Smooth muscle cell (in vitro differentiated cells): ENCODE results near the gene SLC1A4. TPM values are rescaled to one million over a fixed set of nuclear protein-coding genes. Genes with fewer than 3 reads are reported as not detected.

Experiments used
- DNase-seq: peaks from one replicate; lab custom pipeline; 2025; ENCODE audit not compliant: unreplicated experiment; lab: John Stamatoyannopoulos, UW
- H2AFZ ChIP-seq: fragments of 200-600 bp; sonication (generic); 2 replicates; pipeline ENCODE4 v1.6.0; 2016; ENCODE audit warnings: antibody characterized with exemption, low read depth, mild to moderate bottlenecking
- H3F3A ChIP-seq: fragments of 200-600 bp; sonication (generic); 2 replicates; pipeline ENCODE4 v1.6.0; 2017; ENCODE audit warnings: antibody characterized with exemption, low read depth
- H3K27ac ChIP-seq: fragments of 200-600 bp; sonication (generic); 2 replicates; pipeline ENCODE4 v1.5.1; 2016; ENCODE audit warnings: low read depth, mild to moderate bottlenecking
- H3K27me3 ChIP-seq: fragments of 200-600 bp; sonication (generic); 2 replicates; pipeline ENCODE4 v1.6.1; 2016; ENCODE audit warnings: low read depth, mild to moderate bottlenecking
- H3K36me3 ChIP-seq: fragments of 200-600 bp; sonication (generic); 2 replicates; pipeline ENCODE4 v1.5.1; 2016; ENCODE audit warnings: low read depth
- H3K4me1 ChIP-seq: fragments of 200-600 bp; sonication (generic); 2 replicates; pipeline ENCODE4 v1.5.1; 2016; ENCODE audit warnings: low read depth
- H3K4me2 ChIP-seq: fragments of 200-600 bp; sonication (generic); 2 replicates; pipeline ENCODE4 v1.6.0; 2016; ENCODE audit warnings: mild to moderate bottlenecking
- H3K4me3 ChIP-seq: fragments of 200-600 bp; sonication (generic); 2 replicates; pipeline ENCODE4 v1.5.1; 2016; ENCODE audit warnings: mild to moderate bottlenecking
- H3K79me2 ChIP-seq: fragments of 200-600 bp; sonication (generic); 2 replicates; pipeline ENCODE4 v1.6.0; 2016; ENCODE audit warnings: low read depth, mild to moderate bottlenecking
- H3K9ac ChIP-seq: fragments of 200-600 bp; sonication (generic); 2 replicates; pipeline ENCODE4 v1.6.0; 2016; ENCODE audit warnings: low read depth
- H3K9me3 ChIP-seq: fragments of 200-600 bp; sonication (generic); replicated peaks from 2 replicates; pipeline ENCODE4 v1.5.1; 2016; ENCODE audit warnings: low read depth
- H4K20me1 ChIP-seq: fragments of 200-600 bp; sonication (generic); 2 replicates; pipeline ENCODE4 v1.6.0; 2016; ENCODE audit warnings: low read depth
- CTCF ChIP-seq: fragments of 200-600 bp; sonication (generic); IDR thresholded peaks from 2 replicates; pipeline ENCODE4 v1.5.1; 2017; ENCODE audit warnings: borderline replicate concordance, mild to moderate bottlenecking, antibody characterized with exemption; ENCODE audit not compliant: insufficient read depth, poor library complexity, severe bottlenecking
- WGBS: methylation state at CpG from one replicate; pipeline ENCODE4 v1.1.7; 2016; ENCODE audit warnings: low lambda C conversion rate; 5-methylcytosine and 5-hydroxymethylcytosine counted together
- polyA plus RNA-seq: library from polyadenylated mRNA; unstranded; fragments of >200 nt; fragmentation: Nextera tagmentation; extraction: Ambion mirVana; gene quantifications from 2 replicates; pipeline ENCODE4 v1.2.1, GENCODE V29; 2016
- total RNA-seq: library from RNA; depleted of rRNA; stranded (reverse); fragments of >200 nt; gene quantifications from 2 replicates; pipeline ENCODE4 v1.2.3, GENCODE V29; 2014

The SLC1A4 gene
- total and polyA plus RNA-seq, 2 experiments from 2014 or later: 14.2 to 16.9 TPM

DNA sequence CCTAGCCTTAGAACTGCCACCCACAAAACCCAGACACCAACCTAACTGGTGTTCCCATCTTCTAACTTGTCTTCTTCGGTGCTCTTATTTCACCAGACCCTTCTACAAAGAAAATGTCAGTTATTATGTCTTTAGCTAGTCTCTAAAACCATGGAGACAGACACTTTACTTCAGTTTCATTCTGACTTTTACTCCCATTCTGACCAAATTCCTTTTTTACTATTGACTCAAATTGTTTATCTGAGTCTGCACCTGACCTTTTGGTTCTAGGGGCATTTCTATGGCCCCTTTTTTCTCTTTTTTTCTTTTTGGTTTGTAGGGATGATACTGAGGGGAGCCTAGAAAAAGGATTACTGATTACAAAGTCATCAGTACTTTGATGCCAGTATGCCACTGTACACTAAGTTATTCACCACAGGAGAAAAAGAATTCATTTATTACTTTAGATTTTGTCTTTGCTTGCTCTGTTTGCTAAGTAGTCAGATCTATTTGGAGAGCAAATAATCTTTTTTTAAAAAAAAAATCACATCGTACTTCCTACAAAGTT, 6.8 kb upstream of the SLC1A4 start:
- no peak overlapping the region for H3K27ac ChIP-seq
- no peaks in the 10 kb centered on the region for H3K4me1 ChIP-seq
- 85% methylated on average over 2 of the region's 2 CpGs for WGBS
- no peaks in the 10 kb centered on the region for H3K9me3 ChIP-seq
- DNase-seq: no peak
- no peaks in the 10 kb centered on the region for H3K36me3 ChIP-seq
- no peaks in the 10 kb centered on the region for H3F3A ChIP-seq
- H3K79me2 ChIP-seq: no peaks in the 10 kb centered on the region
- H4K20me1 ChIP-seq: no peaks in the 10 kb centered on the region
- no peak overlapping the region for H3K4me2 ChIP-seq
- H3K27me3 ChIP-seq: no peaks in the 10 kb centered on the region
- H3K9ac ChIP-seq: no peak overlapping the region
- no peak overlapping the region for H3K4me3 ChIP-seq
- no peak overlapping the region for H2AFZ ChIP-seq
- TF ChIP-seq CTCF: no peak

GRCh38 chr2:64982932-64983331, 6.3 kb upstream of the SLC1A4 start:
- WGBS: 89% methylated on average over 2 of the region's 2 CpGs

DNA sequence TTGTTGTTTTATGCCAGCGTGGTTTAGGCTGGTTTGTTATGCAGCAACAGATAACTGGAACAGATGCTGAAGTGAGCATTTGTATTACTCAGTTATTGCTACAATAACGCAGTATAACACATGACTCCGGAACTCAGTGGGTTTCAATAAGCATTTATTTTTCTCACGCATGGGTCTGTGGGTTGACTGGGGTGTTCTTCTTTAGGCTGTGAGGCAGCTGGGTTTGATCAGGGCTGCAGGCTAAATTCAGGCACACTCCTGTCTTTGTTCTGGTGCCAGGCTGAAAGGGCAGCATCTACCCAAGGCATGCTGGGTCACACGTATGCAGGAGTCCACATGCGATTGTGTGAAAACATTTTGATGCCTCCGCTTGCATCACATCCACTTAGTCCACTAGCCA, 3.8 kb upstream of the SLC1A4 start:
- H4K20me1 ChIP-seq: peaks cover 5% of the 10 kb centered on the region
- H3K9me3 ChIP-seq: no peaks in the 10 kb centered on the region
- no peak for DNase-seq

More at GRCh38 chr2:64982932-64983331, 6.3 kb upstream of the SLC1A4 start:
- no peak overlapping the region for H3K27ac ChIP-seq
- DNase-seq: no peak
- TF ChIP-seq CTCF: no peak
- H4K20me1 ChIP-seq: no peaks in the 10 kb centered on the region
- H3K4me2 ChIP-seq: no peak overlapping the region
- H3K79me2 ChIP-seq: no peaks in the 10 kb centered on the region
- no peaks in the 10 kb centered on the region for H3K36me3 ChIP-seq
- no peak overlapping the region for H2AFZ ChIP-seq
- H3K9me3 ChIP-seq: no peaks in the 10 kb centered on the region
- no peaks in the 10 kb centered on the region for H3F3A ChIP-seq
- no peaks in the 10 kb centered on the region for H3K27me3 ChIP-seq
- peaks cover 4% of the 10 kb centered on the region for H3K4me1 ChIP-seq
- no peak overlapping the region for H3K4me3 ChIP-seq
- no peak overlapping the region for H3K9ac ChIP-seq

More for the DNA sequence above, 3.8 kb upstream of the SLC1A4 start:
- no peak overlapping the region for H2AFZ ChIP-seq
- no peaks in the 10 kb centered on the region for H3F3A ChIP-seq
- H3K79me2 ChIP-seq: peaks cover 6% of the 10 kb centered on the region
- no peaks in the 10 kb centered on the region for H3K27me3 ChIP-seq
- no peak overlapping the region for H3K9ac ChIP-seq
- no peaks in the 10 kb centered on the region for H3K36me3 ChIP-seq
- 95% methylated on average over 7 of the region's 7 CpGs for WGBS
- no peak overlapping the region for H3K4me3 ChIP-seq
- peaks cover 13% of the 10 kb centered on the region for H3K4me1 ChIP-seq
- H3K27ac ChIP-seq: no peak overlapping the region
- no peak for TF ChIP-seq CTCF
- H3K4me2 ChIP-seq: no peak overlapping the region
